Mesothelial cell of epicardium (in vitro differentiated cells): ENCODE results near the gene TRERF1. TPM values are rescaled to one million over a fixed set of nuclear protein-coding genes. Genes with fewer than 3 reads are reported as not detected.
A peak's percentile ranks its signal among the peaks of the same experiment; 100 is the strongest.

Experiments used
- DNase-seq, 2 experiments: peaks; one replicate each; pipeline ENCODE4 v3.0.0; 2021; ENCODE audit warnings: low spot score in 2 of 2; ENCODE audit not compliant: unreplicated experiment in 2 of 2
- H3K27ac Mint-ChIP-seq: 2 replicates; pipeline ENCODE4 v1.8.0; 2021; ENCODE audit warnings: mixed read lengths
- H3K27me3 Mint-ChIP-seq: 2 replicates; pipeline ENCODE4 v1.8.0; 2021; ENCODE audit warnings: low read depth, mixed read lengths
- H3K36me3 Mint-ChIP-seq: 2 replicates; pipeline ENCODE4 v1.8.0; 2021; ENCODE audit warnings: mixed read lengths
- H3K4me1 Mint-ChIP-seq: 2 replicates; pipeline ENCODE4 v1.8.0; 2021; ENCODE audit warnings: mixed read lengths
- H3K4me3 Mint-ChIP-seq: 2 replicates; pipeline ENCODE4 v1.8.0; 2021; ENCODE audit warnings: mild to moderate bottlenecking, moderate library complexity, mixed read lengths
- H3K9me3 Mint-ChIP-seq: 2 replicates; pipeline ENCODE4 v1.8.0; 2021; ENCODE audit warnings: mixed read lengths
- total RNA-seq: library from RNA; stranded (reverse); gene quantifications from 3 replicates; pipeline ENCODE4 v1.2.1, GENCODE V29; 2021
- TF ChIP-seq, protein P1 (sequence below): fragments of 200-600 bp; sonication (generic); IDR thresholded peaks from one replicate; pipeline ENCODE4 v1.5.0; 2021; ENCODE audit warnings: antibody characterized with exemption; ENCODE audit not compliant: unreplicated experiment

The TRERF1 gene
- total RNA-seq, 1 donor from 2014 or later: 19.8 TPM

DNA sequence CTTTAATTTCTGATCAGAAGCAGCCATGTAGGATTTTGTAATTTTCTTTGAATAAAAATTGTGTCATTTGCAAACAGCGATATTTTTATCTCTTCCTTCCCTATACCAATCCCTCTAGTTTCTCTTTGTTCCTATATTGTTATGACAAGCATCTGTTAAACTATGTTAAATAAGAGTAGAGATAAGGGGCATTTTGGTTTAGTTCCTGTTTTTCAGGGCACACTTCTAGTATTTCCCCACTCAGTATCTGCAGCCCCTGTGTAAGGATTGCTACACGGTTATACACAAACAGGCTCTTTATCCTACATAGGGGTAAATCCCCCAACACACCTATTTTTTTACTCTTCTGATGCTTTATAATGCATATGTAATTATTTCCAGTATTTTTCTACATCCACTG, 42.1 kb downstream of the TRERF1 start:
- Mint-ChIP-seq H3K27ac (no peak overlapping the region), H3K4me1 (peaks cover 25% of the 10 kb centered on the region)

DNA sequence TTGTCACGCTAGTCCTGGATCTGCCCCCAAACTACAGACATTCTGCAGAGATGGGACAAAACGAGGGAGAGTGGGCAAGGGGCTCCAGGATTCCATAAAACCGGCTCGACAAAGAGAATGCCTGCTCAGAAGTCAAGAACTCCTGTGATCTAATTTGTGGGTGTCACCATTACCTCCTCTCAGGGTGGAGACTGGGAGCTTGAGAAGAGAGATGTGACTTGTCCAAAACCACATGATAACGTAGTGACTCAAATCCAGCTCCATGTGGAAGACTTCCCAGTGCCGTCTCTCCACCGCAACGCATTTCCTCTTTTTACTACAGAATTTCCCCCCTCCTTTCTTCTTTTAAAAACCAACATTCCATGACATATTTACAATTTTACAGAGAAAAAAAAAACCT, 44.3 kb downstream of the TRERF1 start:
- Mint-ChIP-seq H3K4me1 (peaks cover 38% of the 10 kb centered on the region), H3K9me3 (no peaks in the 10 kb centered on the region), H3K4me3 (no peak overlapping the region), H3K36me3 (no peaks in the 10 kb centered on the region), H3K27me3 (no peaks in the 10 kb centered on the region), H3K27ac (peak overlapping the region; percentile 20)
- DNase-seq: no peak
- TF ChIP-seq, protein P1, sequence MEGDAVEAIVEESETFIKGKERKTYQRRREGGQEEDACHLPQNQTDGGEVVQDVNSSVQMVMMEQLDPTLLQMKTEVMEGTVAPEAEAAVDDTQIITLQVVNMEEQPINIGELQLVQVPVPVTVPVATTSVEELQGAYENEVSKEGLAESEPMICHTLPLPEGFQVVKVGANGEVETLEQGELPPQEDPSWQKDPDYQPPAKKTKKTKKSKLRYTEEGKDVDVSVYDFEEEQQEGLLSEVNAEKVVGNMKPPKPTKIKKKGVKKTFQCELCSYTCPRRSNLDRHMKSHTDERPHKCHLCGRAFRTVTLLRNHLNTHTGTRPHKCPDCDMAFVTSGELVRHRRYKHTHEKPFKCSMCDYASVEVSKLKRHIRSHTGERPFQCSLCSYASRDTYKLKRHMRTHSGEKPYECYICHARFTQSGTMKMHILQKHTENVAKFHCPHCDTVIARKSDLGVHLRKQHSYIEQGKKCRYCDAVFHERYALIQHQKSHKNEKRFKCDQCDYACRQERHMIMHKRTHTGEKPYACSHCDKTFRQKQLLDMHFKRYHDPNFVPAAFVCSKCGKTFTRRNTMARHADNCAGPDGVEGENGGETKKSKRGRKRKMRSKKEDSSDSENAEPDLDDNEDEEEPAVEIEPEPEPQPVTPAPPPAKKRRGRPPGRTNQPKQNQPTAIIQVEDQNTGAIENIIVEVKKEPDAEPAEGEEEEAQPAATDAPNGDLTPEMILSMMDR: no peak

More for the DNA sequence above, 42.1 kb downstream of the TRERF1 start:
- DNase-seq: no peak
- TF ChIP-seq, protein P1: no peak
- Mint-ChIP-seq H3K27me3 (no peaks in the 10 kb centered on the region), H3K36me3 (peaks cover 4% of the 10 kb centered on the region), H3K9me3 (no peaks in the 10 kb centered on the region), H3K4me3 (no peak overlapping the region)

DNA sequence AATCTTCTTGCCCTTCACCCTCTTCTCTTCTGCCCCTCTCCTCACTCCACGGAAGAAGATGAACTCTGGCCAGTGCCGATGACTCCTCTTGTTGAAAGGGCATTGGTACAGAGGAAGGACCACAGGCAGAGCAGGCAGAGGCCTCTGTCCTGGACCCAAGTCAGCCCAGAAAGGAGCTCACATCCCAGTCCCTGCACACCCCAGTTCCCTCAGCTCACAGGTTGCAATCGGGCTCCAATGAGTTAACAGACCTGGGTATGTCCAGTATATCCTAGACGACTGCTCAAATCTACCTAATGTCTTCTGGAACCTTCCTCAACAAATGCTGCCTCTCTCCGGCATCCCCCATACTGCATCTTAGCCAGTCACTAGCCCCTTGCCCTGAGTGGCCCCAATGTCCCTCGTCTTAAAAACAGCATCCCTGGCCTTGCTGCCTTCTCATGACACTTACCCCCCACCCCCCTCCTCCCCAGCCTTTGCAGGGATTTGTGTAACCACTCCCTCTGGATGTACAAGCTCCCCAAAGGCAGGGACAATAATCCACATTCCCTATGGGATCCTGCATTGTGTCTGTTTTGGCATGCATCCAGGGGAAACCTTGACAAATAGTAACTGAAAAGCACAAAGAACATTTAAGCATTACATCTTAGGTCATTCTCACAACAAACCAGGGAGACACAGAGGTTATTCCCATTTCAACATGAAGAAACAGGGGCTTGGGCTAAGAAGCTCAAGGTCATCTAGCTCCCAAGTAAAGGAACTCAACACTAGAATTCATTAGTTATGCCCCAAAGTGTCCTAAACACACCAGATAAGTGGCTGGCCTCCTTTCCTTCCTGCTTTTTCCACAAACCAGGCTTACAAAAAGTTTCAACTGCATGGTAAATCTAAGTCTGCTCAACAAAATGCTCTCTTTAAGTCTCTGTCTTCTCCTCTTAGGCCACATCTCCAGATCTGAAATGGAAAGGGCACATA, 45.1 kb downstream of the TRERF1 start:
- Mint-ChIP-seq H3K27ac (peak overlapping the region; percentile 68), H3K27me3 (no peaks in the 10 kb centered on the region), H3K36me3 (no peaks in the 10 kb centered on the region), H3K4me1 (peaks cover 38% of the 10 kb centered on the region), H3K9me3 (no peaks in the 10 kb centered on the region), H3K4me3 (no peak overlapping the region)
- DNase-seq: no peak
- TF ChIP-seq, protein P1: no peak

DNA sequence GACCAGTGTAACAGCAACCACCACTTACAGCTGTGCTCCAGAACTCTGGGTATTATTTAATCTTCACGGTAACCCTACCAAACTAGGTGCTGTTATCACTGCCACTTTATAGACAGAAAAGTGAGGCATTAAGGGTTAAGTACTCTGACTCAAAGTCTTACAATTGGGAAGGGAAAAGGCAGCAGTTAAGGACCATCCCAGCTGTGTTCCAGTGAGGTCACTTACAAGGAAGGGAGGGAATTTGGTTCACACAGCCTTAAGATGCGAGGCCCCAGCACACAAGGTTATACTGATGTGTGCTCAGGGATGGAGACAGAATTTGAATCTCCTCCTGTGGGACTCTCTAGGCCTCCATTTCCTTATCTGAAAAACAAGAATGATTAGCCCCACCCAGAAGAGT, 46.7 kb downstream of the TRERF1 start:
- H3K27me3 Mint-ChIP-seq: no peaks in the 10 kb centered on the region
- no peak for DNase-seq

DNA sequence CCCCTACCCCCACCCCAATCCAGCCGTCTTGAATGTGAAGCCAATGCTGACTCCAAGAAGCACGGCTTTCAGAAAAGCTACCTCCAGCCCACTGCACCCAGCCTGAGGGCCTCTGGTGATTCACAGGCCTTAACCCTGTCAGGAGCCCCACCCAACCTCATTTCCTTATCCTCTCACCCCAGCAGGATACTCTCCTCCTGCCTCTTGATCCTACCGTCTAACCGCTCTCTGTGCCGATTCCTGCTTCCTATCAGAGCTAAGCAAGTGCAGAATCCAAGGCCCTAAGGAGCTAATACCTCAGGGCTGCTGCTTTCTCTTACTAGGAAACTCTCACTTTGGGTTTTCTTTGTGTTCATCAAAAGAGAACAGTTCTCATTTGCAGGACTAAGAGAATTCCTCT, 47.2 kb downstream of the TRERF1 start:
- no peaks in the 10 kb centered on the region for H3K36me3 Mint-ChIP-seq
- peak overlapping the region; percentile 91 for H3K27ac Mint-ChIP-seq
- H3K4me1 Mint-ChIP-seq: peaks cover 38% of the 10 kb centered on the region
- no peak for DNase-seq
- H3K27me3 Mint-ChIP-seq: no peaks in the 10 kb centered on the region
- TF ChIP-seq, protein P1: no peak
- H3K9me3 Mint-ChIP-seq: no peaks in the 10 kb centered on the region
- H3K4me3 Mint-ChIP-seq: peak overlapping the region; percentile 9

More for the DNA sequence above, 46.7 kb downstream of the TRERF1 start:
- H3K36me3 Mint-ChIP-seq: no peaks in the 10 kb centered on the region
- no peaks in the 10 kb centered on the region for H3K9me3 Mint-ChIP-seq
- no peak overlapping the region for H3K4me3 Mint-ChIP-seq
- TF ChIP-seq, protein P1: no peak
- peak overlapping the region; percentile 91 for H3K27ac Mint-ChIP-seq
- H3K4me1 Mint-ChIP-seq: peaks cover 38% of the 10 kb centered on the region
